Measurements from ENCODE around the gene STEAP2. TPM values are rescaled to one million over a fixed set of nuclear protein-coding genes. Genes with fewer than 3 reads are reported as not detected.
A peak's percentile ranks its signal among the peaks of the same experiment; 100 is the strongest.
"Not testable (repeated sequence)": the region's sequence is repeated elsewhere in the genome, so short reads cannot be mapped to it uniquely, and the experiment has no call there.

The STEAP2 gene
- 14.6 TPM for total RNA-seq

DNA sequence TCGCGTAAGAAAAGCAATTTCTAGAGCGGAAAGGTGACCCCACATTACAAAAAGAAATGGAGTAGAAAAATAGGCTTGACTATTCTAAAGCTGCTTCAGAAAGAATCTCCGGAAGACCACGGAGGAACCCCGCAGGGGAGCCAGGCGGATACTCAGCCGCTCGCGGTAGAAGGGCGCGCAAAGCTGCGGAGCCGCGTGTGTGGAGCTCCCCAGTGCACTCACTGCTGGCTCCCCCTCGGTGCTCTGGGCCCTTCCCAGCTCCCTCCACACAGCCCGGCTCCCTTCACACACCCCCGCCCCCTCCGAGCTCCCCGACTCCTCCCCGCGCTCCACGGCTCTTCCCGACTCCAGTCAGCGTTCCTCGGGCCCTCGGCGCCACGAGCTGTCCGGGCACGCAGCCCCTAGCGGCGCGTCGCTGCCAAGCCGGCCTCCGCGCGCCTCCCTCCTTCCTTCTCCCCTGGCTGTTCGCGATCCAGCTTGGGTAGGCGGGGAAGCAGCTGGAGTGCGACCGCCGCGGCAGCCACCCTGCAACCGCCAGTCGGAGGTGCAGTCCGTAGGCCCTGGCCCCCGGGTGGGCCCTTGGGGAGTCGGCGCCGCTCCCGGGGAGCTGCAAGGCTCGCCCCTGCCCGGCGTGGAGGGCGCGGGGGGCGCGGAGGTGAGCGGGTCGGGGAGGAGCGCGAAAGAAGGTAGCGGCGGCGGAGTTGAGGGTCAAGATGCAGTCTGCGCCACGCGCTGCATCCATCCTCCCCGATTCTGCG, at the start of gene STEAP2:
Gene STEAP2, plus strand, starts transcription at position 350 of the 758 bp plus-strand sequence. CDS start 13,343 bp downstream, outside the sequence.
- DNase-seq = peak; percentile 87

DNA sequence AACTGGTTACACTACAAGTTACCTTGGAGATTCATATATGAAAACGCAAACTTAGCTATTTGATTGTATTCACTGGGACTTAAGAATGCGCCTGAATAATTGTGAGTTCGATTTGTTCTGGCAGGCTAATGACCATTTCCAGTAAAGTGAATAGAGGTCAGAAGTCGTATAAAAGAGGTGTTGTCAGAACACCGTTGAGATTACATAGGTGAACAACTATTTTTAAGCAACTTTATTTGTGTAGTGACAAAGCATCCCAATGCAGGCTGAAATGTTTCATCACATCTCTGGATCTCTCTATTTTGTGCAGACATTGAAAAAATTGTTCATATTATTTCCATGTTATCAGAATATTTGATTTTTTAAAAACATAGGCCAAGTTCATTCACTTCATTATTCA, 48.0 kb upstream of the STEAP2 start:
- DNase-seq = no peak

DNA sequence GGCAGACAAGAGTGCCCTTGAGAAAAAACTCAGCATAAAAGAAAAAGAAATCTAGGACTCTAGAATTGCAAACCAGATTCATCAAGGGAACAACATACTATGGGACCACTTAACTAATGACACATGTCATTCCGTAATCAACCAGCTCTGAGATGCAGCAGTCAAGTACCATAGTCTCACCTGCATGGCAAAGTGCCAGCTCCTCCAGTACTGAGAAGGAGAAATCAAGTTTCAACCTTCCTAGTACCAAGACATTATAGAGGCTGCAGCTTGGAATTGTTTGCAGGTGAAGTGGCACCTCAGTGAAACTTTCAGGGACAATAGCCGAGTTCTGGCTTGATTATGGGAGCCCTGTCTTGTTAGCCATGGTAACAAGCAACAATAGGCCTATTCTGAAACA, 45.8 kb upstream of the STEAP2 start:
- no peak for DNase-seq

DNA sequence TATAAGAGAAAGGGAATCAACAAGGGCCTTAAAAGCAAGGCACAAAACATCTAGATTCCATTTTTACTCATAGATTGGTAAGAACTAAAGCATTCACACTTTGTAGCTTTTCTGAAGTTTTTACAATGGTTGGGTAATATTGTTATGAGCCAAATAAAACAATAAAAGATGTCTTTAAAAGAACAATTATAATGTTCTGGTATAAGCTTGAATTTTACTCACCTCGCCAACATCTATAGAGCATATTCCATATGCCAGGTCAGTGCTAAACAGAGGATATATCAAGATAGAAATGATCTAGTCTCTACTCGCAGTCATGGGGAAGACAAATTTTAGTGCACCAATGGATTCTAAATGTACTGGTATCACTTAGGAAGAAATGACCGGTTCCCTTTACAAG, 45.4 kb upstream of the STEAP2 start:
- no peak for DNase-seq

DNA sequence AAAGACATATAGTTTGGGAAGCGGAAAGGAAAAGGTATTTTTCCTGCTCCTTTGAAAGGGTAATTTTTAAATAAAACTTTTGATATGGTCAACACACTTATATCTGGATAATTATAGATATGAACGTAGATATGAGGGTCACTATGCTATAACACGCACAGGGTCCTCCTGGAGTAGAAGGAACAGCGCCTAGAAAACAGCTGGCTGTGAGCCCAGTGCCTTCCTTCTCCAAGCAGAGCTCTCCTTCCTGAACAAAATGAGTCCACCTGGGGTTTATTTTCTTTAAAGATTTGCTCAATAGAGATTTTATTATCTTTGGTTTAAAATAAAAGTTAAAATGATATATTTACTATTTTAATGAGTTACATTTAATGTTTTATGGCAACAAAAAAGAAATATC, 44.2 kb upstream of the STEAP2 start:
- DNase-seq = no peak

DNA sequence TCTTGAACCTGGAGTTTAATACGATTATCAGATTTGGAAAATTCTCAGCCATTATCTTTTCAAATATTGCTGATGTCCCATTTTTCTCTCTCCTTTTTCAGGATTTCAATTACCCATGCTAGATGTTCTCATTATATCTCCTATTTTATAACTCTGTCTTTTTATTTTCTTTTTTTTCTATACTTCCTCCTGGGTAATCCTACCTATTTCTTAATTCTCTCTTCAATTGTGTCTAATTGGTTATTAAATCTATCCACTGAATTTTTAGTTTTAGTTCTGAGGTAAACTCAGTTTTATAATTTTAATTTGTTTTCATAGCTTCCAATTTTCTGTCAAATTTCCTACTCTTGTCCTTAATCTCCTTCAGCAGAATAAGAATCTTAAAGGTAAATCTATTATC, 41.6 kb upstream of the STEAP2 start:
- DNase-seq = no peak

DNA sequence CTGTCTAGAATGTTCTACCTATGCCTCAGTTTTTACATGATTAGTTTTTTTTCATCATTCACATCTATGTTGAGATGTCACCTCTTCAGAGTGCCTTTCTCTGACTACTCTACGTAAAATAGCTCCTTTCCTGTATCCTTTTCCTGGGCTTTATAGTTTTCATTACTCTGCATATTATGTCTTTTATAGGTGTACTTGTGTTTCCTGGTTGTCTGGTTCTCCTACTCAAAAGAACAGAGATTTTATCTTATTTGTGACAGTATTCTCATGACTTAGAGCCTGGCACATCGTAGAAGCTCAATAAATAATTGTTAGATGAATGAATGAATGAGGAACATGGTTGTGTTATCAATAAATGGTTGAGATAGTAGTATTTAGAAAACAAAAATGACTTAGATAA, 39.4 kb upstream of the STEAP2 start:
- no peak for DNase-seq

DNA sequence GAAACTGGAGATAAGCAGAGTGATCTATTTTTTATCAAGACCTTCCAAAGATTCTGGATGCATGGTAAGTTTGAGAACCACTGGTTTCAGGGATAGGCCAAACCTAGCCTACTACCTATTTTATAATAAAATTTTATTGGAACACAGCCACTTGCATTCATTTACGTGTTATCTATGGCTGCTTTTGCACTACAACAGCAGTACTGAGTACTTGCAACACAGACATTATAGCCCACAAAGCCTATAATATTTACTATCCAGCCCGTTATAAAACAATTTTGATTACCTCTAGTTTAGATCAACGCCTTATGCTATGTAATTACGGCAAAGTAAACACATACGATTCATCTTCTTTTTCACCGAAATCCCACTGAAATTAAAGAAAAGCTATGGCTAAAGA, 38.9 kb upstream of the STEAP2 start:
- no peak for DNase-seq

DNA sequence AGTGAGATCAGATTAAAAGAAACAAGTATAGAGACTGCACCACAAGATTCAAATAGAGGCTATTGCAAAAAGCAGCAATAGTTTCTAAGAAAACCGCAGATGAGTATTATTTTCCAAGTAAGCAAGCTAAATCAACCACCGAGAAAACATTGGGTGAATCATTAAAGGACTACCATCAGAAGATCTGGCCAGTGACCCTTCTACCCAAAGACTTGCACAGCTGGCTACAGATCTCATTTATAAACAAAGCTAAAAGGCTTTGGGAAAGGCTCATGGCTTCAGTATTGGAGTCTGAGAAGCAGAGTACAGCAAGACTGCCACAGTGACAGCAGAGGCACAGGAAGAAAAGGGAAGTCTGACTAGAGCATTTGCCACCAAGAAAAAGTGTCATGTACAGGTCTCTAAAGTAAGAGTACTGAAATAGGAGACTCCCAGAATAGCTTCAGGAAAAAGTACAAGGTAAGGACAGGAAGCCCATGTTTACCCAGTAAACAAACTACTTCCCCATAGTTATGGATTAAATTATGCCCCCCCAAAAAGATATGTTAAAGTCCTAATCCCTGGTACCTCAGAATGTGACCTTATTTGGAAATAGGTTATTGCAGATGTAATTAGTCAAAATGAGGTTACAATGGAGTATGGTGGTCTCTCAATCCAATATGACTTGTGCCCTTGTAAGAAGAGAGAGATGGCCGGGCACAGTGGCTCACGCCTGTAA, 38.3 kb upstream of the STEAP2 start:
- no peak for DNase-seq

DNA sequence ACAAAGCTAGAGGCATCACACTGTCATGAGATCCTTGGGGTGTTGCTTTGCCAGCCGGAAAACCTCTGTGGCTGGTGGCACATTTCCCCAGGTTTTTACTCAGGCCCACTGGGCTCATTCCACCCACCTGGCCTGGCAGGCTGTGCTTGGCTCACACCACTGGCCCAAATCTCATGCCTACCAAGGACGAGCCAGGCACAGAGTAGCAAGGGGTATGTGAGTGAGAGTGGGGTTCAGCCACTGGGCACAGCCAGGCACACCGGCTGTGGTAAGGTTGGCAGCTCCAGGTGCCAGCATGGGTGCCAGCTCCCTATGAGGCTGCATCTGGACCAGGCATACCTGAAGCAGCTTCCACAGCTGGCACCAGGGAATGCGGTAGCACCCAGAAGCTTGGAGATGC, 35.9 kb upstream of the STEAP2 start:
- DNase-seq = no peak

DNA sequence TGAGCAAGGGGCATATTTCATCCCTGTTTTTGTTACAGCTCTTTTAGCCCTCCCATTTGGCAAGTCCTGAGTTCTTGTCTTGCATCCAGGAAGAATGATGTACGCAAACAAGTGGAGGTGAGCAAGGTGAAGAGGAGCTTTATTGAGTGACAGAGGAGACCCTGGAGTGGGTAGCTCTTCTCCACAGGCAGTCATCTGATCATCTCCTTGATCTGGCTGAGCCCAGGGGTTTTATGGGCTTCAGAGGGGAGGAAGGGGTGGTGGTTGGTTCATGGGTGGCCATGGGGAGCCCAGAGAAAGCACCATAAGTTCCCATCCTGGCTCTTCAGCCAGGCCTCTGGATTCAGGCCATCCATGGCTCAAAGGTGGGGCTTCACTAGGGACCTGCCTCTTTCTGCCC, 35.3 kb upstream of the STEAP2 start:
- DNase-seq = no peak

DNA sequence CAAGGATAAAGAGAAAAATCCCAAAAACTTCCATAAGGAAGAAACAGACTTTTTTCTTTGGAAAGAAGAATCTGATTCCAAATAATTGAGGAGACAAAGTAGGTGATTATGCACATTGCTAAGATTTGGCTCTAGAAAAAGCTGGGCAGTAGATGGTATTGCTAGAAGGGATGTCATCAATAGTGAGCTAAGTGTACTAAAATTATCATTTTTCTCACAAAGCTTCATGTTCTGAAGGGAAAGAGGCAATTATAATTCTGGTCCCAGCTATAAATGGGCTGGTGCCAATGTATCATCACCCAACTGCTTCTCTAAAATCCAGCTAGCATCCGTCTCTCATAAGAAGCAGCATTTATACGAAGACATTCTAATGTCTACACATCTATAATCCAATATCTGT, 33.4 kb upstream of the STEAP2 start:
- no peak for DNase-seq

DNA sequence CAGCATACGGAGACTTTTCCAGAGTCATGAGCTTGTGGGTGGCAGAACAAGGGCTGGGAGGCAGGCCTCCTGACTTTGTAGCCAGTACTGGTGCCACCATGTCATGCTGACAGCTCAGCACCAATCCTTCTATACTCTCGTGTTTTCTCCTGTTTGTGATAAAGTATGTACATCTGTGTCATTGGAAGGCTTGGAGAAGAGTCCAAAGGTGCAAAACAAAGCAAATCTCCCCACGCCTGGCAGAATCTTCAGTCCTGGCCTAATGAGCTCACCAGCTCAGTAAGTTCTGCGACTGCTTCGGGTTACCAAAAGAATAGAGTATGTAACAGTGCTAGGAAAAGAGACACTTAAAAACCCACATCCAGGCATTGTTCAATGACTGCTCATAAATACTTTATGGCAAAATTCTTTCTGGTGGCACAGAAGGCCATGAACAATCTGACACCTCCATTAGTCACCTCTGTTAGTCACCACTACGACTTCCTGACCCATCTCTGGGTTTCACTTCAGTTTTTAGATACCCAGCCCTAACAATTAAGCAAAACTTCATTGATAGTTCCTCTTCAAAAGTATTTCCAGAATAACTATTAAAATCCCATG, 32.8 kb upstream of the STEAP2 start:
- DNase-seq = no peak

DNA sequence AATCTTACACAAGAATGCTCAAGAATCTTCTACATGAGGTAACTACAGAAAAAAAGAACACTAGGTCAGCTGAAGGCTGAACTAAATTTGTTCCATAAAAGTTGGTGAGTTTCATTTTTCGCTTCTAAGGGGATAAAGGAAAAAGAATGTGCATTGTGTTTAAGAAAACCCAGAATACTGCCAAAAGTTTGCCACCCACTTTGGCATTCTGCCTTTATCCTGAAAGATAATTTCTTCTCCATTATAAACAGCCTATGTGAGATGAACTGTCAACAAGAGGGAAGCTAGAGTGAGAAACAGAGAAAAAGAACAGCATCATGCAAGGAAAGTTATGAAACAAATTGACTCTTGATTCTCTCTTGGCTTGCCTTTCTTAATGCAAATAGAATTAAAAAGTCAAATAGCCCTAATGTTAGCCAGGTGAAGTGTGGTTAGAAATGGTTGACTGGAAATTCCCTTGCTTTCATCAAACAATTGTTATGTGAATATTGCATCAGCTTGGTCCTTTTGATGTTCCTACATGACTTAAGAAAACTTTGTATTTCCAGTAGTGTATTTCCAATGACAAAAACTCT, 31.4 kb upstream of the STEAP2 start:
- no peak for DNase-seq

DNA sequence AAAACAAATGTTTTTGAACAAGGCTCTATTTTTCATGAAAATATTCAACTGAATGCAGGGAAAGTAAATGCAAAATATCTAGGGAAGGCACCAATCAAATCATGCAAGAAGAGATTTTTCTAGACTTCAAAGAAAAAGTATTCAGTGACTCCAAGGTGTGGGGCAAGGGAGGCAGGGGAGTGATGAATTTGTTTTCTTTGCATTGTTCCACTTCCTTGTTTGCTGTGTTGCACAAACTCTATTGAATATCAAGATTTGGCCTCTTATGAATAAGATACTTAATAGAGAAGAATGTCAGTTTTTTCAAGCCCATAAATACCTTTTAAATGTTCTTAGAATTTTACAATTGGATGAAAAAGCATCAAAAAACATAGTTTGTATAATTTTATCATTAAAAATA, 30.9 kb upstream of the STEAP2 start:
- DNase-seq = no peak

DNA sequence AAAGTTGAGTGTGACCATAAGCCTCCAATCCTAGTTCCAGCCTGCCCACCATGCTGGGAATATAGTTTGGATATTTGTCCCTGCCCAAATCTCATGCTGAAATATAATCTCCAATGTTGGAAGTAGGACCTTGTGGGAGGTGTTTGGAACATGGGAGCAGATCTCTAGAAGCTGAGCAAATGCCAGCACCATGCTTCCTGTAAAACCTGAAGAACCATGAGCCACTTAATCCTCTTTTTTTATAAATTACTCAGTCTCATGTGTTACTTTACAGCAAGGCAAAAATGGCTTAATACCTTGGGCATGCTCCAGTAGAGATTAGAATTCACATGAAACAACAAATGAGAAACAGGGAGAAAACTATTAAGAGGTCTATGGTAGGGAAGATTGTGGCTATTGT, 30.1 kb upstream of the STEAP2 start:
- no peak for DNase-seq

DNA sequence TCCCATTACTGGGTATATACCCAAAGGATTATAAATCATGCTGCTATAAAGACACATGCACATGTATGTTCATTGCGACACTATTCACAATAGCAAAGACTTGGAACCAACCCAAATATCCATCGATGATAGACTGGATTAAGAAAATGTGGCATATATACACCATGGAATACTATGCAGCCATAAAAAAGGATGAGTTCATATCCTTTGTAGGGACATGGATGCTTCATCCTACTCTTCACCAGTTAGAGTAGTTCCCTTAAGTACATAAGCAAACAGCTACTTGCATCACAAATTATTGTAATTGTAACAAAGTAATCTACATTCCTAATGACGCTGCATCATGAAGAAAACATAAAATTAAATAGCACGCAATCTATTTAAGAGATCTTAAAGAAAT, 25.2 kb upstream of the STEAP2 start:
- not testable (repeated sequence) for DNase-seq

DNA sequence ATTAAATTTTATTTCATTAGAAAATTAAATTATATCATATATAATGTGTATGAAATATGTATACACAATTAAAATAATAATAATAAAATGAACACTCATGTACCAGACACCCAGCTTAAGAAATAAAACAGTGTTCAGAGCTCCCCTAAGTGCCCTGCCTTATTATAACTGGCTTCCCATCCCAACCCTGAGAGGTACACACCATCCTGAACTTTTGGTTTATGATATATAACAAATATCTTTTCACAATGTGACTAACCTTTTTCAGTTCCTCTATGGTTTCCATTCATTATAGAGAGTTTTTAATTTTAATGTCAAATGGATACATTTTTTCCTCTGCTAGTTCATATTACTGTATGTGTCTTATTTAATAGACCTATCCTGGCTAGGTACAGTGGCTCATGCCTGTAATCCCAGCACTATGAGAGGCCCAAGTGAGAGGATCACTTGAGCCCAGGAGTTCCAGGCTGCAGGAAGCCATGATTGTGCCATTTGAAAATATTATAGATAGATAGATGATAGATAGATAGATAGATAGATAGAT, 24.0 kb upstream of the STEAP2 start:
- DNase-seq = no peak

DNA sequence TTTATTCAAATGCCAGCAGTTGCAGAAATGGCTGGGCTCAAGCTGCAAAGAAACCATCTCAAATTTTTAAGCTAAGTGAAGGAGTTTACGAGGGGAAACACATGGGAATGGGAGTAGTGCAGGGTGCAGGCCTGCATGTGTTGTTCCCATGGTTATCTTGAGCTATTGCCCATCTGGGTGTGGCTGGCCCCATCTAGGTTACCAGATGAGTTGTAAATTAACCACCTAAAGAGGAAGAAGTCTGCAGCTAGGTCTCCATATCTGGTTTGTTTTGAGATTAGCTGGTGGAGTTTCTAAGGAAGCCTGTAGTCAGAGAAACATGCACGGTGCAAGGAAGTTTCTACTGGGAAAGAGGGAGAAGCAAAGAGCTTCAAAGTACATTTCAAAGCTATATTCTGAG, 23.3 kb upstream of the STEAP2 start:
- DNase-seq = no peak

DNA sequence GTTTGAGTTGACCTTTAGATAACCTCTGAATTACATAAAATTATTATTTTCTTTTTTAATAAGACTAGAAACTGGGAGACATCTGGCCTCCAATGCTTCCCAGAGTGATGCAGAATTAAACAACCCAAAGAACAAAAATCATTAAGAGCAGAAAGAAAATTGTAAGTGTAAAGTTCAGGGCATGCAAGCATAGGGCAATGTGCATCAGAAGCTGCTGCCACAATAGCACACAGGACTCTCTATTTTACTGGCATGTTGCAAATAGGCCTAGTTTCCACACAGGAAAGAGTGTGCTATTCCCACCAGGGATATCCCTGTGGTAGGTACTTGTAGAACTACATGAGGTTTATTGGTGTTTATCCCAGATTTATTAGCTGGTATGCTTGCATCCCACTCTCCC, 20.5 kb upstream of the STEAP2 start:
- no peak for DNase-seq

DNA sequence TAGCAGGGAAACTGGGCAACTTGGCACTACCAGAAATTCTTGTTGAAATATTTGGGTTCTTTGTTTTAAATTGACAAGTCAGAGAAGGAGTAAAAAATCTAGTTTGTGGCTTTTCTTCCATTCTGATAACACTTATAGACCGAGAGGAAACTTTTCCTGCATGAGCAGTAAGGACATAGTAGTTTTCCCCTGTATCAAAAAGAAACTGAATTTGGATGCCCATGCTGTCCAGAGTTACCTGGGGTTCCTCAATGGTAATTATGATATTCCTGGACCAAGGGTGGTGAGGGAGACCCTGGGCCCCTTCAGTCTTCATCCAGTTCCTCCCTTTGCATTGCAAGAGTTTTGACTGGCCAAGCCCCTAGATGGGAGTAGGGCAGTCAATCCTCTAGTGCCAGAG, 19.9 kb upstream of the STEAP2 start:
- no peak for DNase-seq

DNA sequence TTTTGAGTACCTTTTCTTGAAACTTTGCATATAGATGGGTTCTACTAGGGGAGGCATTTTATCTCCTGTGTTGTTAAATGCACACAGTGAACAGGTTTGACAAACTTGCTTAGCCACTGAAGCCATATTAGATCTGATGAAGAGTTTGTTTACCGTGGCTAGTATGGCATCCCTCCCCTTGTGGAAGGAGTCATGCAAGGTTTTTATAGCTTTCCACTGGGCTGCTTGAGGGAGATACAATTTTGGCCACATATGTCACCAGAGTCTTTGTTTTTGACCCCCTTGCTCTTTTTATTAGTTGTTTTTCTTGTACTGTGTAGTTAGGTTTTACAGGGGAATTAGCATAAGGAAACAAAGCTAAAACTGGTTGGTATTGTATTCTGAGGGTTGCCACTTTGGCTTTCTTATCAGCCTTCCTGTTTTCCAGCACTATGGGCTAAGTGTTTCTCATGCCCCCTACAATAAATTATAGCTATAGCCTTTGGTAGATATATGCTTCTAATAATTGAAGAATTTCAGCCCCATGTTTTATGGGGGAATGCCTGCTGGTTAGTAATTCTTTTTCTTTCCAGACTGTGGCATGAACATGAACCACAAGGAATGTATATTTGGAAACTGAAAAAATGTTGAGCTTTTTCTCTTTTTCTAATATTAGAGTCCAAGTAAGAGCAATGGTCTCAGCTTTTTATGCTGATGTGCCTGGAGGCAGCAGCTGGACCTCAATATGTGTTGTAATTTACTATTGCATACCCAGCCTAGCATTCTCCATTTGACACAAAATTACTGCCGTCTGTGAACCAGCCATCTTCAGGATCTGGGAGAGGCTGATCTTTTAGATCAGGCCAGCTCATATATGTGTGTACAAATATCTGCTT, 18.4 kb upstream of the STEAP2 start:
- no peak for DNase-seq

Data from skin of body (tissue), 2 donors.